HG03442 (cell line): ENCODE data around the gene SMAP2.
A peak's percentile ranks its signal among the peaks of the same experiment; 100 is the strongest.

ENCODE experiments used
- ATAC-seq: cut with Tn5 transposase; IDR thresholded peaks from one replicate; pipeline ENCODE4 v1.9.1; 2021; ENCODE audit warnings: mild to moderate bottlenecking, moderate library complexity; ENCODE audit not compliant: unreplicated experiment

SMAP2 gene

DNA sequence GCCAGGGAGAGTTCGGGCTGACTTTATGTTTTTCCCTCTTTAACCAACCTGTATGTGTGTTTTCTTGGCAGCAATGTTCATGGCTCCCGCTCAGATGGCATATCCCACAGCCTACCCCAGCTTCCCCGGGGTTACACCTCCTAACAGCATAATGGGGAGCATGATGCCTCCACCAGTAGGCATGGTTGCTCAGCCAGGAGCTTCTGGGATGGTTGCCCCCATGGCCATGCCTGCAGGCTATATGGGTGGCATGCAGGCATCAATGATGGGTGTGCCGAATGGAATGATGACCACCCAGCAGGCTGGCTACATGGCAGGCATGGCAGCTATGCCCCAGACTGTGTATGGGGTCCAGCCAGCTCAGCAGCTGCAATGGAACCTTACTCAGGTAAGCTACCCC is 43.2 kb downstream of the SMAP2 start:
- ATAC-seq: no peak

DNA sequence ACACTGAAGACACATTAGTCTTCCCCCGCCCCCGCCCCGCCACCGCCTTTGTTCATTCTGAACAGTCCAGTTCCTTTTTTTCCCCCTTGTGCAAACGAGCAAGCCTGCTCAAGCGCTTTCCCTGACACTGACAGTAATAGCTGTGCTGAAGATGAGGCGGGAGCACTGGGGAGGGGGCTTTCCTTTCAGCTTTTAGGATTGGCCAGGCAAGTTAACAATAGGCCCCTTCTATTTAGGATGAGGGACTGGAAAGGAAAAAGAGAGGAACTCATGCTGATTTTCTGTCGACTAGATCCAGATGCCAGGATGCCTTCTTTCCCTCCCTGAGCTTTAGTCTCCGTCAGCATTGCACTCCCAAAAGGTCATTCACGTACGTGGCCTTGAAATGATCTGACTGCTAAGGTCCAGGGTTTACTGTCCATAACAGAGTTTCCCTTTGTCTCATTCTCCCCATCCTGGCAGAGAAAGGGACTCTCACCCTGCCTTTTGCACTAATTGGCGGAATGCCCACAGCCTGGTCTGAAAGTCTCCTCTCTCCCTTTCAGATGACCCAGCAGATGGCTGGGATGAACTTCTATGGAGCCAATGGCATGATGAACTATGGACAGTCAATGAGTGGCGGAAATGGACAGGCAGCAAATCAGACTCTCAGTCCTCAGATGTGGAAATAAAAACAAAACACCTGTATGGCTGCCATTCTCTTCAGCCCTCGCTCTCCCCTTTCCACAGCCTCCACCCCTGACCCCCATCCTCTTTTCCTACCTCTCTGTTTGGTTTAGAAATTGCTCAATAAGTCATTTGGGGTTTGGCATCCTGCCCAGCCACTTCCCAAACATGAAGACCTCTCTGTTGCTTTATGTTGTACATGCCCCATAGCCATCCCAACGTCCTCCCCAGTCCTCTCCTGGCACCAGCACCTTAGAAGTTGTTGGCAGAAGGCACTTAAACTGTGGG is 48.2 kb downstream of the SMAP2 start:
- no peak for ATAC-seq

DNA sequence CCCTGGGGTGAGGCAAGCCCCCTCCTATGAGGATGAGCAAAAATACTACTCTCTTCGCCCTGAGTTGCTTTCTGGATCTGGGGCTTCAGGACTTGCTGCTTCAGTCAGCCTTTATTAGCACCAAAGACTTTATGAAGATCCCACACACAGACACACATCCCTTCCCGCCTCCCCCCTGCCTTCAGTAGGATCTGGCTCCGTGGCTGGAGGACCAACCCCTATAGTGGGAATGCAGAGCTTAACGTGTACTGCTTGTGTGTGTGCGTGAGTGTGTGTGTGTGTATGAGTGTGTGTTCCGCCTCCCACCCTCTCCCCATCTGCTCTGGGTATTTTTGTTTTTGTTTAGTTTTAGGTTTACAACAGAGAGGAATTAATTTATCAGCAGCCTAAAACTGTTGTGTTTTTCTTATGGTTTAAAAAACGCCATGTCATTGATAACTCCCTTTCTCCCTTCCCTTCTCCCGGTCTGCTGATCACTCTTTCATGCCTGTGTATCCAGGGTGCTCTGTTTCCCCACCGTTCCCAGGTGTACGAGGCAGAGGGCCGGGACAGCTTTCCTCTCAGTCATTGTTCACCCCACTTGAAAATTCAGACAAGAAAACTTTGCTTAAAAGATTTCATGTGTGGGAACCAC is 49.2 kb downstream of the SMAP2 start:
- no peak for ATAC-seq

DNA sequence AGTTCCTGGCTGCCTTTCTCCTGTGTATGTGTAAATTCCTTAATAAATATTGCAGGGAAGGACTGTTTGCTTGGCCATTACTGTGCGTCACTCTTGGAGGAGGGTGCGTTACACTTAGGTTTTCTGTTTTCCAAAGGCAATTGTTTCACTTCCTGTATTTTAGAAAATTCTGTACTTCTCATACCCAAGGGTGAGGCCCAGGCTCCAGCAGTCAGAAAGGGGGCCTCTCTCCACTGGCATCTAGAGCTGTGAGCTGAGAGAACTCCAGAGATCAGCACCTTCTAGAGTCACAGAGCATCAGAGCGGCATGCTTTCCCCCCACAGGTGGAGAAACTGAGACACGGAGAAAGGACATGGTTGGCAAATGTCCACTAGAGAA is 49.7 kb downstream of the SMAP2 start:
- ATAC-seq: no peak

DNA sequence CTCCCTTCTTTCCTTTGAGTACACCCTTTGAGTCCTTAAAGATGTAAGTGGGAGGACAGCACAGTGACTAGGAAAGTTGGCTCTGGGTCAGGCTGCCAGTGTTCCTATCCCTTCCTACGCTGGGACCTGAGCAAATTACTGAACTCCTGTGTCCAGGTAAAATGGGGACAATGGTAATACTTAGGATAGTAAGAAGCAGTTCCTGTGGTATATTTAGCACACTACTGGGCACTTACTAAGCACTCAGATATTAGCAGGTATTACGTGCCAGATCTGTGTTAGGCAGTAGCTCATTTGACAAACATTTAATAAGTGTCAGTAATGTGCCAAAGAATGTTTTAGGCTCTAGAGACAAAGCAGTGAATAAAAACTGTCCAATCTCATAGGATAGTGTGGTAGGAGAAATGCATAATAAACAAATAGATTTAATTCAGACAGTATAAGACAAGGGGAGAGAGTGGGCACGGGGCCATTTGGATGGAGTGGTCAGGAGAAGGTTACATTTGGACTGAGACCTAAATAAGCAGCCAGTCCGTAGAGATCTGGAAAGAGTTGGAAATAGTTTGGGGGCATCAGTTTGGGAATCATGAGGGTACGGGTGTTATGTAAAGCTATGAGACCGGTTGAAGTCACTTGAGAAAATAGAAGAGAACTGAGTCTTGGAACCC is 50.6 kb downstream of the SMAP2 start:
- ATAC-seq: no peak

DNA sequence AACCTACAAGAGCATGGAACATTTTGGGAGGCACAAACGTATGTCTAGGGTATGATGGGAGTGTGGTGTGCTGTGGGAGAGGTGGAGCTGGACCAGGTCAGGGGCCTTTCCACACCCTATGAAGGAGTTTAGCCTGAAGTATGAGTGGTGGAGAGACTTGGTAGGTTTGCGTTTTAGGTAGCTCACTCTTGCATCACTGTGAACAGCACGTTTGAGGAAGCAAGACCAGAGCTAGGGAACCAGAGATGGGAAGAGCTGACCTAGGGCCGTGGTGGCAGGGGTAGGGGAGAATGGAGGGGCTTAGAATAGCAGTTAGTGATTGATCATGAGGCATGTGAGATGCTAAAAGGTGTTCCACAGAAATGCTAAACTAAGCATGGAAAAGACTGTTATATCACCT is 51.7 kb downstream of the SMAP2 start:
- no peak for ATAC-seq

DNA sequence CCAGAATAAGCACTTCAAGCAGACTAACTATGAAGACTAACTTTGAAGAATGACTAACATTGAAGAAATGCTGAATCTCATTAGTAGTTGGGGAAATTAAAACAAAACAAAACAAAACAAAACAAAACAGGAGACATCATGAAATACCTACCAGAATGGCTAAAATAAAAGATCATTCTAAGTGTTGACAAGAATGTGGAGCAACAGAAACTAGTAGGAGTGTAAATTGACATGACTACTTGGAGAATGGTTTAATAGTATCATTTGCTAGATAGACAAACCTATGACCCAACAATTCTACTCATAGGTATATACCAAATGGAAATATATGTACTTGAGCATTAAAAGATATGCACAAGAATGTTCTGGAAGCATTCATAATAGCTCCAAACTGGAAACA is 57.9 kb downstream of the SMAP2 start:
- no peak for ATAC-seq

DNA sequence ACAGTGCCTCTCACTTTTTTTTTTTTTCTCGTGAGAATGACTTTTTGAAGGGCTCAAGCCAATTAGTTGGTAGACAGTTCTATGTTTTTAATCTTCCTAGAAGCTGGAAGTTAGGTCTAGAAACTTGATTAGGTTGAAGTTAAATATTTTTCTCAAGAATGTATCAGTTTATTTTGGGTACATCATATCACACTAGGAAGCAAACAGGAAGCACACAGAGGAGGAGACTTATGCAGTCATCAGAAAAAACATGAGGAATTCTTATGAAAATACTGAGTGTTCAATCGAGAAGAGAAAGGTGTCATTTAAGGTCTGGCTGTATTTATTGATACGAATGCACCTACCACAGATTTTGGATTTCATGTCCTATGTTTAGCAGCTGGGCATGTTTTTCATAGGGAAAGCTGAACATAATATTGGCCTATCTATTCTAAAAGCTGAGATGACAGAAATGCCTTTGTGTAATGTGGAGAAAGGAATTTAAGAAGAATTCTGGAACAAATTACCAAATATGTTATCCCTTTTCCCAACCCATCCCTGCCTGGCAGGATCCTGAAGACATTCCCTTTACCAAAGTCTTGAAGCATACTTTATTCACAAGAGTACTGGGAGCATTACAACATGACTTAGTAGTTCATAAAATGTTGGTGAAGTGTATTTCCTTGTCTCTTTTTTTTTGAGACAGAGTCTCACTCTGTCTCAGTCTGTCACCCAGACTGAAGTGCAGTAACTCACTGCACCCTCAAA is 59.3 kb downstream of the SMAP2 start:
- no peak for ATAC-seq

DNA sequence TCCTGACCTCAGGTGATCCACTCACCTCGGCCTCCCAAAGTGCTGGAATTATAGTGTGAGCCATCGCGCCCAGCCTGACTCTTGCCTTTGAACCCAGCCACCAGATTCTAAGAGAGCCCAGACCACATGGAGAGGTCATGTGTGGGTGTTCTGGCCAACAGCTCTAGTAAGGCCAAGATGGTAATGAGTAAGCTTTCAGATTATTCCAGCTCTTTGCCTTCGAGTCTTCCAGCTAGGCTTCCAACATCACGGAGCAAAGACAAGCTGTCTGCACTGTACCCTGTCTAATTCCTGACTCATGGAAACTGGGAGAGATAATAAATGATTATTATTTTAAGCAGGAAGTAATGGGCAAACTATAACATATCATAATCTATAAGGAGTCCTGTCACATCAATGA is 61.9 kb downstream of the SMAP2 start:
- no peak for ATAC-seq

DNA sequence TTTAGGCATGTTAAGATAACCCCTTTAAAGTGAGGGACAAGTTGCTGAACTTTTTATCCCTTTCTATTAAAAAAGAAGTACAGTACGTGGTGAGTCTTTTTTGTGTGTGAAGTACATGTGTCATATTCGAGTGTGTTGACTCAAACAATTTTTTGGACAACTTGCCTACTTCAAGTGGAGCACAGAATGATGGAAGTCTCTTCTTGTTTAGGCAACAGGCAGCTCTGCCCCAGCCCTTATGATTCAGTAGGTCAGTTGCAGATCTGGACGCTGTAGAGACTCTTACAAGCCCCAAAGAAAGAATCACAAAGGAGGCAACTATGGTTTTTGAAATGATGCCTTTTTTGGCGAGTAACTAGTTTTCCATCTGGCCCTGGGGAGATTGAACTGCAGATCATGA is 62.3 kb downstream of the SMAP2 start:
- no peak for ATAC-seq

DNA sequence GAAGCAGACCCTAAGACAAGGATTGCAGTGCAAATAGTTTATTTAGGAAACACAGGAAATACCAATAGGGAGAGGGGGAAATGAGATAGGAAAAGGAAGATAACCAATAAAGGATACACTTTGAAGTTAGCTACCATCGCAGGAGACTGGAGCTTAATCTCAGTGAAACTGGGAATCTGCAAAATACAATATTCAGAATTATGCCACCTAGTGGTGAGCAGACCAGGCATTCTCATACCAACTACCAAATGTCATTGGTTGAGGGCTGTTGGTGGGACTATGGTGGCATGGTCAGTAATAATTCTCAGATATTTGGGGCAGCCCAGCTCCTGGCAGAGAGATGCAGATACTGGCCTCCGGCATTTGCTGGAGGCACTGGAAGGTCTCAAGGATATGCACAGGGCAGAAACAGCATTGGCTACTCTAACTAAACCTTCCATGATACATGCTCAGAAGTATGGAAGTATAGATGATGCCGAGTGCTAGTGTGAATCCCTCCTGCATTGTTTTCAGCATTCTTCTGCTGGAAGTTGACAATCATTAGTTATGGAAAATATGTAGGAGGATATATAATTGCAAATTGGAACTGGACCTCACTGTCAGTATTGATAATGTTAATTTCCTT is 65.0 kb downstream of the SMAP2 start:
- no peak for ATAC-seq

DNA sequence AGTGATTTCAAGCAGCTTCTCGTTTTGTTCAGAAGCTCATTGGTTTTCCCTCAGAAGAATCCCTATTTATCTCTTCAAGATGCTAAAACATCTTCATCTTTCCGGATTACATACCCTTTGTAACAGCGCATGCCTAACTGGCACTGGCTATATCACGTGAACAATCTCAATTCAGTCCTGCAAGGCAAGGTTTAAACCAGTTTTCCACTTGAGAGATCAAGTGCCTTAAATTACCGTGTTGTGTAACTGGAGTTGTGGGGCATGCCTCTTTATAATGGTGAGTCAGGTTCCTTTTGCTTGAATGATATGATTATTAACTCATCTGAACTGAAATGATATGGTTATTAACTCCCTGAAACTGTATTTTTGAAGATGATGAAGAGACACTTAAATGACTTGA is 65.7 kb downstream of the SMAP2 start:
- no peak for ATAC-seq

DNA sequence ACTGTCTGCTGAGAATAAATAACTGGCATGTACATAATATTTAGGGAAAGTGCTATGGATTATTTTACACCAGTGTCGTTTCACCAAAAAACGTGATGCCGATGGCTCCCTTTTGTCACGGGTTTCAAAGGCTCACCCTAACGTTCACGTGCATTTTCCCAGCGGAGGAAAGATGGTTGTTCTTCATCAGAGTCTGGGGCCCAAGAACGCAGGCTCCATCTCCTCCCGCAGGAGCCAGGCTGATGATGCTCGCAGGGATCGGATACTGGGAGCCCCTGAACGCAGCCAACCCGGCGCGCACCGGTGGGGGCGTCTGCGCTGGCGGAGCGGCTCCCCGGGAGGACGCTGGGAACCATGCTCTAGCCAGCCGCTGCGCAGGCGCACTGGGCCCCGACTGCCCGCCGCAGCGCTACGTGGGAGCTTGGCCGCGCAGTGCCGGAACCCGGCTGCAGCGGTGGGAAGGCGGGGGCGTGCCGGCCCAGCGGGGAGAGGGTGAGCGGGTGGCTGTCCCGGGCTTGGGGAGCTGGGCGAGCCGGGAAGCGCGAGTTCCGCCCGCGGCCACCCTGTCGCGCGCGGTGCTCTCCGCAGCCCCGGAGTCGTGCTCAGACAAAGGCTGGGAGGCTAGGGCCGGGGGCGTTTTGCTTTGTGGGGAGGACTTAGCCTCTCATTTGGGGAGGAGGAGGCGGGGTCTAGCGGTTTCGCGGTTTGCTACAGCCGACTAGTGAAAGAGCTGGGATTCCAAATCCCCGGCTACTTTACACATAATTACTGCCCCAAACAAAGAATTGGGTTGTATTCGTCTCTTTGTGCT is 76.4 kb downstream of the SMAP2 start, which contains the start of gene ZFP69B:
Gene ZFP69B (plus strand): TSS at position 793 of the 811 bp plus-strand sequence. CDS start 486 bp downstream, outside the sequence.
- ATAC-seq: peak; percentile 69

DNA sequence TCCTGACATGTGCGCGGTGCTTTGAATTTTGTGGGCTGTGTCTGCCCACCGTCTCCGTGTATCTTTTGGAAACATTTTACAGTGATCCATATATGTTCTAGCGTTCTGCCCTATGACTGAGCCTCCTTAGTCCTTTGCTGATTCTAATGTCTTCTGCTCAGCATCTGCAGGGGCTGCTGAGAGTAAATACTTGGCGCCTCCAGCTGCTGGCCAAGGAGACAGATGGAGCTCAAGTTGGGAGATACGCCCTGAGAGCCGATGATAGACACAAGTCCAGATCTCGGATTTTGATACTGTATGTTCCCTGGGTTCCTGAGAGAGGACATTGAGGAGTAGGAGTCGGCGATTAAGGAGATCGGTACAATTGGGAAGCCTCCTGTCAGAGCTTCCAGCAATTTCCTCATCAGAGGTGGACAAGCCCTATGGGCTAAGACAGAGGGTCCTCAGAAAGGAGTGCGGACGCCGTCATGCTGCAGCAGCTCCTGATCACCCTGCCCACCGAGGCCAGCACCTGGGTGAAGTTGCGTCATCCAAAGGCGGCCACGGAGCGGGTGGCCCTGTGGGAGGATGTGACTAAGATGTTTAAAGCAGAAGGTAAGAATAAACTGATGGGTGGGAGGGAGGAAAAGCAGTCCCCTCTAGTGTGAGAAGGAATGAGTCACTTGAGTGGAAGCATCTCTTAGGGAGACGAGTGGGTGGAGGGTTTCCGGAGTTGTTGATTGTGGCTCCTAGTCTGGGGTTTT is 77.1 kb downstream of the SMAP2 start:
- ATAC-seq: peak; percentile 48

DNA sequence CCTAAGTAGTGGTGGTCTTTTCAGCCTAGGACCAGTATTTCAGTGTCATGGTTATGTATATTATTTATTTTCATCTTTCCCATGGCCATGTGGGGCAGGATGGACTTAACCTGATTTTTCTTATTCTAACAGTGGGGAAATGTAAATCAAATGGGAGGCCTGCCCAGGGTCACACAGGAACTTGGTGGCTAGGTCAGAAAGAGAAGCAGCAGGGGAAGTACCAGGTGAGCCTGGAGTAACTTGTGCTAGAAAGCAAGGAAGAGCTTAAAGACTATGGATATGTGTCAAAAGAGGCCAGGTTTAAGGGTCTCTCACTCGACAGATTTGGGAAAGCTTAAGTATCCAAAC is 77.7 kb downstream of the SMAP2 start:
- ATAC-seq: no peak

DNA sequence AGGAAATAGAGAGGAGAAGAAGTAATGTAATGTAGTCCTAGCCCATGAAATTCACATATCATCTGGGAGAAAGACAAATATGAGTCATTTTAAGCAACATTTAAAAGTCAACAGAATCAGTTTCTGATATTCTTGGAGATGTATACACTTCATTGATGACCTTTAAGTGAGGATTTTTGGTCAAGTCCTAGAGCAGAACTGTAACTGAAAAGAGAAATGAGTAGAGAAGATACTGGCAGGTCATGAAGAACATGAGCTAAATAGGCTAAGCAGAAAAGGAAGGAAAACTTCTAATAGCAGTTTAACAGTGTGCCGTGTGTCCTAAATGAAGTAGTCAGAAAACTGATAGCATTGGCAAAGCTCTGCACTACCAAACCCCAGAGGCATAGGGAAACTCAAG is 81.3 kb downstream of the SMAP2 start:
- ATAC-seq: no peak

DNA sequence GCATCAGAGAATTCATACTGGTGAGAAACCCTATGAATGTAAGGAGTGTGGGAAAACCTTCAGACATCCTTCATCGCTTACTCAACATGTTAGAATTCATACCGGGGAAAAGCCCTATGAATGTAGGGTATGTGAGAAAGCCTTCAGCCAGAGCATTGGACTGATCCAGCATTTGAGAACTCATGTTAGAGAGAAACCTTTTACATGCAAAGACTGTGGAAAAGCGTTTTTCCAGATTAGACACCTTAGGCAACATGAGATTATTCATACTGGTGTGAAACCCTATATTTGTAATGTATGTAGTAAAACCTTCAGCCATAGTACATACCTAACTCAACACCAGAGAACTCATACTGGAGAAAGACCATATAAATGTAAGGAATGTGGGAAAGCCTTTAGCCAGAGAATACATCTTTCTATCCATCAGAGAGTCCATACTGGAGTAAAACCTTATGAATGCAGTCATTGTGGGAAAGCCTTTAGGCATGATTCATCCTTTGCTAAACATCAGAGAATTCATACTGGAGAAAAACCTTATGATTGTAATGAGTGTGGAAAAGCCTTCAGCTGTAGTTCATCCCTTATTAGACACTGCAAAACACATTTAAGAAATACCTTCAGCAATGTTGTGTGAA is 89.5 kb downstream of the SMAP2 start:
- no peak for ATAC-seq

DNA sequence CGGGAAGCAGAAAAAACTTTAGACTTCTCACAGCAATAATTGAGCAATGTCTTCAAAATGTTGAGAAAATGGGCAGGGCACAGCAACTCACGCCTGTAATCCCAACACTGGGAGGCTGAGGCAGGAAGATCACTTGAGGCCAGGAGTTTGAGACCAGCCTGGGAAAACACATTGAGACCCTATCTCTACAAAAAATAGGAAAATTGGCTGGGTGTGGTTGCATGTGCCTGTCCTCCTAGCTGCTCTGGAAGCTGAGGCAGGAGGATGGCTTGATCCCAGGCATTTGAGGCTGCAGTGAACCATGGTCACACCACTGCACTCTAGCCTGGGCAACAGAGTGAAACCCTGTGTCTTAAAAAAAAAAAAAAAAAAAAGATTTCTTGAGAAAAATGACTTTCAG is 95.8 kb downstream of the SMAP2 start:
- ATAC-seq: no peak
